A549 (cell line): ENCODE measurements around the gene TRAFD1. TPM values are rescaled to one million over a fixed set of nuclear protein-coding genes. Genes with fewer than 3 reads are reported as not detected.
A peak's percentile ranks its signal among the peaks of the same experiment; 100 is the strongest.

Experiments
- ATAC-seq, 2 experiments: fragments of 200-7000 bp in 1 of 2; fragments of >200 bp in 1 of 2; cut with Nextera tagmentation in 1 of 2; cut with Tn5 transposase in 1 of 2; 3 replicates each; pipeline versions ENCODE4 v1.8.0 to v1.9.1; 2018 to 2020; ENCODE audit warnings: mild to moderate bottlenecking in 1 of 2, moderate library complexity in 1 of 2
- CTCF ChIA-PET: fragments of 300-600 bp; sonication (Branson Sonifier 250); formaldehyde crosslinking; extraction: SDS; loops from one replicate; lab custom pipeline; 2021; ENCODE audit warnings: antibody characterized with exemption, inconsistent platforms; lab: Yijun Ruan, JAX
- POLR2A ChIA-PET: fragments of 350-600 bp; formaldehyde crosslinking; extraction: SDS; loops from one replicate; lab custom pipeline; 2021; ENCODE audit warnings: antibody characterized with exemption, inconsistent platforms; lab: Yijun Ruan, JAX
- DNase-seq, 2 experiments: peaks; one replicate each; pipeline versions ENCODE4 v3.0.0 to v3.0.0-alpha.2; 2011 to 2016; ENCODE audit warnings: low read depth in 1 of 2, low spot score in 1 of 2
- FAIRE-seq: peaks from 2 replicates; lab custom pipeline; 2011; peaks lifted over from hg19 to GRCh38; lab: Jason Lieb, UNC
- H3K27ac ChIP-seq, 2 experiments: fragments of >200 bp; sonication (Bioruptor Twin); formaldehyde crosslinking; 3 replicates each; pipeline ENCODE4 v1.5.1; 2016 to 2017
- H3K4me1 ChIP-seq: fragments of >200 bp; sonication (Bioruptor Twin); formaldehyde crosslinking; 3 replicates; pipeline ENCODE4 v1.6.1; 2016
- H3K4me2 ChIP-seq: fragments of >200 bp; sonication (Bioruptor Twin); formaldehyde crosslinking; 3 replicates; pipeline ENCODE4 v1.6.1; 2016
- H3K4me3 ChIP-seq: fragments of >200 bp; sonication (Bioruptor Twin); formaldehyde crosslinking; 3 replicates; pipeline ENCODE4 v1.5.1; 2016
- H3K9me3 ChIP-seq: fragments of >200 bp; sonication (Bioruptor Twin); formaldehyde crosslinking; 3 replicates; pipeline ENCODE4 v1.6.1; 2016
- ATOH8 ChIP-seq: fragments of 250-450 bp; sonication (Bioruptor Pico); IDR thresholded peaks from 2 replicates; pipeline ENCODE4 v1.5.0; 2020; ENCODE audit warnings: low read depth, mild to moderate bottlenecking, moderate library complexity
- CBX8 ChIP-seq: fragments of 200-600 bp; sonication (generic); IDR thresholded peaks from 2 replicates; pipeline ENCODE4 v1.6.1; 2016
- CEBPB ChIP-seq, 2 experiments: fragments of >200 bp in 1 of 2; sonication (Bioruptor Twin) in 1 of 2; formaldehyde crosslinking in 1 of 2; IDR thresholded peaks; 2 replicates each; pipeline ENCODE4 v1.6.1; 2012 to 2016
- CHD4 ChIP-seq: fragments of 200-600 bp; sonication (generic); IDR thresholded peaks from 2 replicates; pipeline ENCODE4 v1.6.1; 2016; ENCODE audit warnings: antibody characterized with exemption, mild to moderate bottlenecking, borderline replicate concordance
- EHF ChIP-seq: fragments of 250-450 bp; sonication (Bioruptor Pico); IDR thresholded peaks from 2 replicates; pipeline ENCODE4 v1.5.0; 2020; ENCODE audit warnings: mild to moderate bottlenecking
- EP300 ChIP-seq, 2 experiments: fragments of >200 bp; sonication (Bioruptor Twin); formaldehyde crosslinking; IDR thresholded peaks; 2 replicates in 1 of 2; 3 replicates in 1 of 2; pipeline ENCODE4 v1.6.1; 2016 to 2017
- ESRRA ChIP-seq: fragments of 150-350 bp; IDR thresholded peaks from 2 replicates; pipeline ENCODE4 v1.6.1; 2014; ENCODE audit warnings: mild to moderate bottlenecking, low read length, borderline replicate concordance
- FOXS1 ChIP-seq: fragments of 250-450 bp; sonication (Bioruptor Pico); IDR thresholded peaks from 2 replicates; pipeline ENCODE4 v1.5.0; 2020; ENCODE audit warnings: mild to moderate bottlenecking, moderate library complexity
- HEYL ChIP-seq: fragments of 250-450 bp; sonication (Bioruptor Pico); IDR thresholded peaks from 2 replicates; pipeline ENCODE4 v1.8.0; 2021; ENCODE audit warnings: mild to moderate bottlenecking, moderate library complexity
- HMGXB4 ChIP-seq: fragments of 250-450 bp; sonication (Bioruptor Pico); IDR thresholded peaks from 2 replicates; pipeline ENCODE4 v1.5.0; 2021; ENCODE audit warnings: mild to moderate bottlenecking, moderate library complexity, borderline replicate concordance
- HOXB13 ChIP-seq: fragments of 250-450 bp; sonication (Bioruptor Pico); IDR thresholded peaks from 2 replicates; pipeline ENCODE4 v1.5.0; 2020; ENCODE audit warnings: low read depth, mild to moderate bottlenecking, moderate library complexity
- MAFK ChIP-seq: fragments of 450-650 bp; IDR thresholded peaks from 2 replicates; pipeline ENCODE4 v1.6.1; 2014; ENCODE audit not compliant: partially characterized antibody
- MAZ ChIP-seq: fragments of 150-350 bp; IDR thresholded peaks from 2 replicates; pipeline ENCODE4 v1.6.1; 2014; ENCODE audit warnings: antibody characterized with exemption, low read depth, low read length, borderline replicate concordance
- NPAS2 ChIP-seq: fragments of 250-450 bp; sonication (Bioruptor Pico); IDR thresholded peaks from 2 replicates; pipeline ENCODE4 v1.8.0; 2022; ENCODE audit warnings: mild to moderate bottlenecking, moderate library complexity, borderline replicate concordance
- NR3C1 ChIP-seq: fragments of >200 bp; sonication (Bioruptor Twin); formaldehyde crosslinking; IDR thresholded peaks from 3 replicates; pipeline ENCODE4 v1.6.1; 2017
- PBX3 ChIP-seq: IDR thresholded peaks from 2 replicates; pipeline ENCODE4 v1.6.1; 2012
- POLR2A ChIP-seq: IDR thresholded peaks from 2 replicates; pipeline ENCODE4 v1.6.1; 2012; ENCODE audit warnings: mild to moderate bottlenecking, low read length
- RARB ChIP-seq: fragments of 250-450 bp; sonication (Bioruptor Pico); IDR thresholded peaks from 2 replicates; pipeline ENCODE4 v1.8.0; 2021; ENCODE audit warnings: mild to moderate bottlenecking, moderate library complexity
- RCOR1 ChIP-seq: fragments of 150-350 bp; IDR thresholded peaks from 2 replicates; pipeline ENCODE4 v1.6.1; 2014; ENCODE audit warnings: antibody characterized with exemption, low read length, low read depth
- SREBF2 ChIP-seq: fragments of 450-650 bp; IDR thresholded peaks from 2 replicates; pipeline ENCODE4 v1.6.1; 2014; ENCODE audit warnings: mild to moderate bottlenecking, moderate library complexity
- TFCP2L1 ChIP-seq: fragments of 250-450 bp; sonication (Bioruptor Pico); IDR thresholded peaks from 2 replicates; pipeline ENCODE4 v1.5.0; 2021; ENCODE audit warnings: mild to moderate bottlenecking
- ZFP36 ChIP-seq: fragments of 450-650 bp; IDR thresholded peaks from 2 replicates; pipeline ENCODE4 v1.6.1; 2014; ENCODE audit warnings: borderline replicate concordance; ENCODE audit not compliant: partially characterized antibody
- ZNF302 ChIP-seq: fragments of 250-450 bp; sonication (Bioruptor Pico); IDR thresholded peaks from 2 replicates; pipeline ENCODE4 v1.9.0; 2021; ENCODE audit warnings: inconsistent platforms, mild to moderate bottlenecking, moderate library complexity
- ZSCAN20 ChIP-seq: fragments of 250-450 bp; sonication (Bioruptor Pico); IDR thresholded peaks from 2 replicates; pipeline ENCODE4 v1.8.0; 2022; ENCODE audit warnings: mild to moderate bottlenecking, moderate library complexity
- WGBS: methylation state at CpG from one replicate; pipeline ENCODE4 v1.1.6; 2017; ENCODE audit errors: missing lambda C conversion rate; 5-methylcytosine and 5-hydroxymethylcytosine counted together
- polyA plus RNA-seq, 4 experiments: library from polyadenylated mRNA; depleted of rRNA in 3 of 4; stranded (reverse); fragments of >200 nt; fragmentation: RNase III in 1 of 4; extraction: RNeasy Plus Mini Kit Qiagen cat#74134 plus additional on column Dnase treatment in 1 of 4; gene quantifications; 2 replicates in 3 of 4; 3 replicates in 1 of 4; pipeline ENCODE4 v1.2.3, GENCODE V29; 2011 to 2017
- TF ChIP-seq, protein P1 (sequence below): fragments of 150-350 bp; IDR thresholded peaks from 2 replicates; pipeline ENCODE4 v1.6.1; 2014; ENCODE audit warnings: low read depth, mild to moderate bottlenecking, low read length
- TF ChIP-seq, protein P2 (sequence below): fragments of 450-650 bp; IDR thresholded peaks from 2 replicates; pipeline ENCODE4 v1.6.1; 2014; ENCODE audit warnings: antibody characterized with exemption

Gene TRAFD1
- polyA plus RNA-seq, 2 of the 4 experiments (the other 2 are of a cell fraction), result 23.3 to 41.1 TPM

DNA sequence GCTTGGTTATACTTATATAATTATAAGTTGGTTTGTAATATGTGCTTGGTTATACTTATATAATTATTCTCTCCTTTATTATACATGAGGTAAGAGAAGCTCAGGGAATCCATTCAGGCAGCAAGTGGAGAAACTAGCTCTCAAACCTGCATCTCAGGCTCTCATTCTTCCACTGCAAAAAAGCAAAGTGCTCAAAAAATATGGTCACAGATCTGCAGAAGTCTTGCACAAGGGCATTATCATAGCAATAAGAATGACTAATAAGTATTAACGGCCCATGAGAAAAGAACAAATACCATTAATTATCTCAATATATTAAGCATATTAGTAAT is 476 bp upstream of the TRAFD1 start:
- no peak overlapping the region for H3K27ac ChIP-seq
- no peaks in the 10 kb centered on the region for H3K9me3 ChIP-seq
- DNase-seq (no peak), FAIRE-seq (no peak), ATAC-seq (peak; percentile 4 to 24; a peak in 5 of 6 replicates)
- H3K4me1 ChIP-seq, result peaks cover 55% of the 10 kb centered on the region
- ChIA-PET POLR2A (interaction anchor here (0.6 to 1.6 kb wide), 6 partner anchors 8 to 112 kb away, joined by 3 to 16 read pairs (median 4); partner anchors contain the start of genes ERP29 and NAA25), CTCF (interaction anchor here (1.3 to 4.2 kb wide), 3 partner anchors 8 to 263 kb away, joined by 3 to 21 read pairs (median 4); no protein-coding TSS in a partner anchor)
- TF ChIP-seq RCOR1 (no peak), CEBPB (IDR thresholded peaks at IDR 0.05) (0 out of 4 replicates have a peak, but pooled peaks of 1 of the 2 experiments have one; percentile 20)
- H3K4me2 ChIP-seq, result peak overlapping the region; percentile 54
- no peak overlapping the region for H3K4me3 ChIP-seq
- WGBS, result 2% methylated on average over 1 of the region's 1 CpG

GRCh38 chr12:112126000-112126438 is 659 bp downstream of the TRAFD1 start:
- no peak for ATAC-seq
- Histone ChIP-seq H3K4me1 (peaks cover 66% of the 10 kb centered on the region), H3K4me3 (peak overlapping the region; percentile 78), H3K4me2 (peak overlapping the region; percentile 75), H3K9me3 (no peaks in the 10 kb centered on the region), H3K27ac (peak overlapping the region; percentile 75 to 86)
- WGBS, result 34% methylated on average over 24 of the region's 25 CpGs
- no peak for FAIRE-seq
- CTCF ChIA-PET, result interaction anchor here (0.6 to 4.2 kb wide), 7 partner anchors 9 to 261 kb away, joined by 3 to 21 read pairs (median 3); partner anchors contain the start of gene NAA25
- POLR2A ChIA-PET, result interaction anchor here (0.9 to 1.6 kb wide), 2 partner anchors 17 to 28 kb away, joined by 3 to 16 read pairs; partner anchors contain the start of gene NAA25
- TF ChIP-seq HMGXB4 (CRISPR knock-in tag) (no peak), ZSCAN20 (CRISPR knock-in tag) (no peak), ESRRA (no peak), ZNF302 (CRISPR knock-in tag) (no peak), MAZ (no peak), SREBF2 (no peak), PBX3 (no peak), EHF (no peak), EP300 (IDR thresholded peaks at IDR 0.05) (no peak), CBX8 (no peak)
- TF ChIP-seq, protein P1, sequence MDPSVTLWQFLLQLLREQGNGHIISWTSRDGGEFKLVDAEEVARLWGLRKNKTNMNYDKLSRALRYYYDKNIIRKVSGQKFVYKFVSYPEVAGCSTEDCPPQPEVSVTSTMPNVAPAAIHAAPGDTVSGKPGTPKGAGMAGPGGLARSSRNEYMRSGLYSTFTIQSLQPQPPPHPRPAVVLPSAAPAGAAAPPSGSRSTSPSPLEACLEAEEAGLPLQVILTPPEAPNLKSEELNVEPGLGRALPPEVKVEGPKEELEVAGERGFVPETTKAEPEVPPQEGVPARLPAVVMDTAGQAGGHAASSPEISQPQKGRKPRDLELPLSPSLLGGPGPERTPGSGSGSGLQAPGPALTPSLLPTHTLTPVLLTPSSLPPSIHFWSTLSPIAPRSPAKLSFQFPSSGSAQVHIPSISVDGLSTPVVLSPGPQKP, result no peak
- no peak for DNase-seq

GRCh38 chr12:112126911-112127310 is 1.6 kb downstream of the TRAFD1 start:
- TF ChIP-seq RCOR1 (no peak), HEYL (no peak), ZSCAN20 (CRISPR knock-in tag) (no peak), RARB (no peak), ZFP36 (no peak), ATOH8 (CRISPR knock-in tag) (no peak), CHD4 (no peak), TFCP2L1 (CRISPR knock-in tag) (no peak), NPAS2 (no peak), POLR2A (no peak), EHF (no peak), MAFK (no peak), HOXB13 (no peak), NR3C1 (no peak), FOXS1 (CRISPR knock-in tag) (no peak)
- TF ChIP-seq, protein P2, sequence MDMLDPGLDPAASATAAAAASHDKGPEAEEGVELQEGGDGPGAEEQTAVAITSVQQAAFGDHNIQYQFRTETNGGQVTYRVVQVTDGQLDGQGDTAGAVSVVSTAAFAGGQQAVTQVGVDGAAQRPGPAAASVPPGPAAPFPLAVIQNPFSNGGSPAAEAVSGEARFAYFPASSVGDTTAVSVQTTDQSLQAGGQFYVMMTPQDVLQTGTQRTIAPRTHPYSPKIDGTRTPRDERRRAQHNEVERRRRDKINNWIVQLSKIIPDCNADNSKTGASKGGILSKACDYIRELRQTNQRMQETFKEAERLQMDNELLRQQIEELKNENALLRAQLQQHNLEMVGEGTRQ, result no peak
- WGBS, result 93% methylated on average over 7 of the region's 7 CpGs
- ChIA-PET CTCF (interaction anchor here (0.6 to 1.3 kb wide), 3 partner anchors 13 to 17 kb away, joined by 3 to 4 read pairs (median 3); no protein-coding TSS in a partner anchor), POLR2A (no interaction called here)
- Histone ChIP-seq H3K4me1 (peaks cover 64% of the 10 kb centered on the region), H3K4me2 (peak overlapping the region; percentile 75), H3K9me3 (no peaks in the 10 kb centered on the region), H3K4me3 (no peak overlapping the region), H3K27ac (no peak overlapping the region)
- ATAC-seq, result no peak
- no peak for DNase-seq
- FAIRE-seq, result no peak
